Natural killer cell treated with Interleukin-12 subunit alpha and Interleukin-12 subunit beta and Interleukin-15 and Interleukin-18, amount 100 ng/mL, for 72 hours (primary cell): ENCODE data around the gene TSN. TPM values are rescaled to one million over a fixed set of nuclear protein-coding genes. Genes with fewer than 3 reads are reported as not detected.
"Not testable (repeated sequence)": the region's sequence is repeated elsewhere in the genome, so short reads cannot be mapped to it uniquely, and the experiment has no call there.

Experiments used
- ATAC-seq, 2 donors: fragments of 150-1000 bp; cut with Tn5 transposase in 1 of 2; sonication (Bioruptor Pico), chemical (Tn5 transposase) in 1 of 2; 2 replicates each; pipeline ENCODE4 v1.10.0; 2021
- DNase-seq: peaks from one replicate; pipeline ENCODE4 v3.0.0; 2022; ENCODE audit warnings: low spot score
- H3K27ac Mint-ChIP-seq, 2 donors: 1 replicate in 1 of 2; 2 replicates in 1 of 2; pipeline ENCODE4 v1.8.0; 2022; ENCODE audit warnings: mixed read lengths in 2 of 2, mild to moderate bottlenecking in 1 of 2, moderate library complexity in 1 of 2
- H3K27me3 Mint-ChIP-seq, 2 donors: 1 replicate in 1 of 2; 2 replicates in 1 of 2; pipeline ENCODE4 v1.8.0; 2022; ENCODE audit warnings: mixed read lengths in 2 of 2
- H3K36me3 Mint-ChIP-seq: one replicate; pipeline ENCODE4 v1.8.0; 2022; ENCODE audit warnings: mixed read lengths
- H3K4me1 Mint-ChIP-seq, 2 donors: 1 replicate in 1 of 2; 2 replicates in 1 of 2; pipeline ENCODE4 v1.8.0; 2022; ENCODE audit warnings: low read depth in 2 of 2, mixed read lengths in 2 of 2, mild to moderate bottlenecking in 1 of 2
- H3K4me3 Mint-ChIP-seq: one replicate; pipeline ENCODE4 v1.8.0; 2022; ENCODE audit warnings: mixed read lengths
- H3K9me3 Mint-ChIP-seq: 2 replicates; pipeline ENCODE4 v1.8.0; 2022; ENCODE audit warnings: mixed read lengths
- total RNA-seq, 2 donors: library from RNA; stranded (reverse); gene quantifications; one replicate each; pipeline ENCODE4 v1.2.3, GENCODE V29; 2022

TSN gene
- total RNA-seq, 2 donors from 2014 or later = 59.8 to 69.9 TPM

DNA sequence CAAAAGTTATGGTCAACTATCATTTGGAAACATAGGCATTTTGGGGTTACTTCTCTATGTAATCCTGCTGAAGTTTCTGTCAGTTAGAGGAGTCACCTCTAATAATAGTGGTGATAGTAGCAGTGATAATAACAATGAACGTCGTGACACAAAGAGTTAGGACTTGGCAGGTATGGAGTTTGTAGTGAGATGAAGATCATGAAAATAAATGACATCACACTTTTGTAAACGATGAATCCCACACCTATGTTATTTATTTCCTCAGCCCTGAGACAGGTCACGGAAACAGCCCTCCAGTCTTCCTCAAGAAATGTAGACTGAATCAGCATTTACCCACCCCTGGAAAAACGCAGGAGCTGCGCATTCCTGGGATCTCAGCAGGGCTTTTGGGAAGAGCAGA, 38.8 kb downstream of the TSN start:
- Mint-ChIP-seq H3K27me3 (peaks cover 21 to 44% of the 10 kb centered on the region in 2 donors), H3K4me3 (no peak overlapping the region), H3K27ac (no peak overlapping the region), H3K4me1 (no peaks in the 10 kb centered on the region), H3K9me3 (no peaks in the 10 kb centered on the region), H3K36me3 (no peaks in the 10 kb centered on the region)
- no peak for DNase-seq
- no peak for ATAC-seq

DNA sequence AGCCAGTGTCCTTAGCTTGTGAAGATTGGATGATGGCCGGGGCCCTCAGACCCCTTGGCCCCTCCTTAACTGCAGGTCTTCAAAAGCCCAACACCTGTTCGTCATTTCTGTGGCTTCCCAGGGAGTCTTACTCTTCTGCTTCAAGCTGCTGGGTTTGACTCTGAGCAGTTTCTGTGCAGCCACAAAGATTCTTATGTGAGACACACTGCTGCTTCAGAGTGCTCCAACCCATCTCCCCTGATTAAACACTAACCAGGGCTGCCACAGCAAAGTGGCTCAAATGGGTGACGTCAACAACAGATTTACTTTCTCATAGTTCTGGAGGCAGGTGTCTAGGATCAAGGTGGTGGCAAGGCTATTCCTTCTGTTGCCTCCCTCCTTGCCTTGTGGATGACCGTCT, 40.8 kb downstream of the TSN start:
- ATAC-seq (no peak), DNase-seq (no peak)
- H3K4me3 Mint-ChIP-seq = no peak overlapping the region
- H3K36me3 Mint-ChIP-seq = no peaks in the 10 kb centered on the region
- H3K27ac Mint-ChIP-seq = no peak overlapping the region
- no peaks in the 10 kb centered on the region for H3K9me3 Mint-ChIP-seq
- no peaks in the 10 kb centered on the region for H3K4me1 Mint-ChIP-seq
- H3K27me3 Mint-ChIP-seq = peaks cover 12 to 26% of the 10 kb centered on the region in 2 donors

DNA sequence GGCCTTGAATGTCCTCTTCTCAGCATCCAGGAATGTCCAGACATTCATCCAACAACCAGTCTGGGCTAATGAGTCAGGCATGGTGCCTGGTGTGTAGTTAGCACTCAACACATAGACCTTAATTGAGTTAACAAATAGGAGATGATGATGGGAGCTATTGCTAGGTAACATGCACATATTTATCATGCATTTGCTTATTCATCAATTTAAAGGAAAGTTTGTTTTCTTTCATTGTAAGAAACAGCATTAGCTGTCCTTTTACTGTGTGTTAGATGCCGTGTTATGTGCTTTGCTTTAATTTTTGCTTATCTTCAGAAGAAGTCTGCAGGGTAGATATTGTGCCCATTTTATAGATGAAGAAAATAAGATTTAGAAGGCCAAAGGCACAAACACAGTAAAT, 43.2 kb downstream of the TSN start:
- Mint-ChIP-seq H3K4me3 (no peak overlapping the region), H3K27ac (no peak overlapping the region), H3K27me3 (peaks cover 17 to 30% of the 10 kb centered on the region in 2 donors), H3K4me1 (no peaks in the 10 kb centered on the region), H3K36me3 (peaks cover 9% of the 10 kb centered on the region), H3K9me3 (peaks cover 6% of the 10 kb centered on the region)
- ATAC-seq (no peak), DNase-seq (no peak)

DNA sequence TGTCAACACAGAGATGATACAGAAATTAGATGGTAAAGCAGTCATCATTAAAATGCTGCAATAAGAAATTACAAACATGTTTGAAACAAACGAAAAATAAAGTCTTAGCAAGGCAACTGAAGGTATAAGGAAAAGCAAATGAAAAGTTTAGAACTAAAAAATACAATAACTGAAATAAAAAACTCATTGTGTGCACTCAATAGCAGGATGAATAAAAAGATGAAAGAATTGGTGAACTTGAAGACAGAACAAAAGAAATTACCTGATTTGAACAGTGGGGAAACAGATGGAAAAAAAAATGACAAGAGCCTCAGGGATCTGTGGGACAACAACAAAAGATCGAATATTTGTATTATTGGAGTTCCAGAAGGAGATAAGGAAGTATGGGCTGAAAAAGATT, 46.5 kb downstream of the TSN start:
- Mint-ChIP-seq H3K27ac (no peak overlapping the region), H3K27me3 (peaks cover 22 to 42% of the 10 kb centered on the region in 2 donors), H3K4me3 (no peak overlapping the region), H3K9me3 (peaks cover 6% of the 10 kb centered on the region), H3K4me1 (no peaks in the 10 kb centered on the region), H3K36me3 (peaks cover 9% of the 10 kb centered on the region)
- DNase-seq (no peak), ATAC-seq (no peak)

DNA sequence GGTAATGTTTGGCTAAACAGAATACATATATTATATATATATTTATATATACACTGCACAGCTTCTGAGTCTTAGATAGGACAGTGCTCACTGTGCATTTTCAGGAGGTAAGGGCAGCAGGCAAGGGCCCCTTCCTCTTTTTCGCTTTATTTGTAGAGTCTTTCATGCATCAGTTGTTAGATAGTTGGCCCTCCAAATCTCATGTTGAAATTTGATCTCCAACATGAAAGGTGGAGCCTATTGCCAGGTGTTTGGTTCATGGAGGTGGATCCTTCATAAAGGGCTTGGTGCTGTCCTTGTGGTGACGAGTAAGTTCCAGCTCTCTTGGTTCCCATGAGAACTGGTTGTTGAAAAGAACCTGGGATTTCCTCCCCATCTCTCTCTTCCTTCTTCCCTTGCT, 48.1 kb downstream of the TSN start:
- H3K27ac Mint-ChIP-seq = no peak overlapping the region
- no peak for ATAC-seq
- peaks cover 9% of the 10 kb centered on the region for H3K36me3 Mint-ChIP-seq
- peaks cover 21 to 39% of the 10 kb centered on the region in 2 donors for H3K27me3 Mint-ChIP-seq
- H3K4me1 Mint-ChIP-seq = no peaks in the 10 kb centered on the region
- H3K9me3 Mint-ChIP-seq = peaks cover 6% of the 10 kb centered on the region
- H3K4me3 Mint-ChIP-seq = no peak overlapping the region
- DNase-seq = no peak

DNA sequence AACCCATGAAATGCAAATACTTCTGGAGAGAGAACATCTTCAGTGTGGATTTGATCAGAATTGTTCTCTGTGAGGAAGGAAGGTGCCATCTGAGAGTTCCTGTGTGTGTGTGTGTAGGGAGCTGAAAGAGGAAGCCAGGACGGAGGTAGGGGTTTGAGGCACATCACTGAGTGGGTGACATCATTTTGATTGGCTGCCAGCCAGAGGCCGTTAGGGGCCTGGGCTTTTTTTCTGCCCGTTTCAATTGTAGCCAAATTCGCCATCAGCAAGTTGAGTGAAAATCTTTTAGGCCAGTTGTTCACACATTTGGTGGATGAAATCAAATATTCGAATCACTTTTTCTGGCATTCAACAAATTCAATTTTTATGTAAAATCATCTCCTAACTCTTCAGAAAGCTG, 48.9 kb downstream of the TSN start:
- Mint-ChIP-seq H3K27me3 (peaks cover 21 to 39% of the 10 kb centered on the region in 2 donors), H3K4me3 (no peak overlapping the region), H3K4me1 (no peaks in the 10 kb centered on the region), H3K9me3 (peaks cover 6% of the 10 kb centered on the region), H3K27ac (no peak overlapping the region), H3K36me3 (peaks cover 9% of the 10 kb centered on the region)
- DNase-seq = no peak
- no peak for ATAC-seq

DNA sequence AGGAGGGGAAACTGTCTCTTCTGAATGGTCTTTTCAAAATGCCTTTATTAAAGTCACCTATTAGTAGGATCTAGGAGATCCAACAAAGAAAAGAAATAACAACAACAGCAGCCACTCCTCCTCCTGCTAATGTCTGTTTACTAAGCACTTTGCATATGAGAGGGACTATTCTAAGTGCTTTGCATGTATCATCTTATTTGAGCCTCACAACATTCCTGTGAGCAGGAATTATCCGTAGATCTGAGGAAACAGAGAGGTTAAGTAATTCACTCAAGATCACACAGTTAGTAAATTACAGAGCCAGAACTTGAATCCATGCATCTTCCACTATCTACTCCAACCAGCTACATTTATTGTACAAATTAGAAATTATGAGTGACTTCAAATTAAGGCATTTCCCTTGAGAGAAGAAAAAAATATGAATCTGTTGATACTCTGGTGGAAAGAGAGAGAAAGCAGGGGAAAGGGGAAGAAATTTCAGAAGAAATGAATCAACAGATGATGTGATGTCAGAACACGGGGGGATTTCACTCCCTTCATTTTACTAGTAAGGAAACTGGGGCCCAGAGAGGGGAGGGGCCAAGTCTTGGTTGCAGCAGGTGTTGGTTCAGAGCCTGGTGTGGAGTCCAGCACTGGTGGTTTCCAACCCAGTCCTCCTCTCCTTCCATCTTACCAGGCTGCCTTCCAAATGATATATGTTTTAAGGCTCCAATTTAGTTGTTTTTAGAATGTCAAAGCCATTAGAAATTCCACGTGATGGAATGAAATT, 49.7 kb downstream of the TSN start:
- Mint-ChIP-seq H3K9me3 (peaks cover 6% of the 10 kb centered on the region), H3K4me3 (no peak overlapping the region), H3K36me3 (peaks cover 9% of the 10 kb centered on the region), H3K27ac (no peak overlapping the region), H3K4me1 (no peaks in the 10 kb centered on the region), H3K27me3 (peaks cover 21 to 39% of the 10 kb centered on the region in 2 donors)
- ATAC-seq (no peak), DNase-seq (no peak)

DNA sequence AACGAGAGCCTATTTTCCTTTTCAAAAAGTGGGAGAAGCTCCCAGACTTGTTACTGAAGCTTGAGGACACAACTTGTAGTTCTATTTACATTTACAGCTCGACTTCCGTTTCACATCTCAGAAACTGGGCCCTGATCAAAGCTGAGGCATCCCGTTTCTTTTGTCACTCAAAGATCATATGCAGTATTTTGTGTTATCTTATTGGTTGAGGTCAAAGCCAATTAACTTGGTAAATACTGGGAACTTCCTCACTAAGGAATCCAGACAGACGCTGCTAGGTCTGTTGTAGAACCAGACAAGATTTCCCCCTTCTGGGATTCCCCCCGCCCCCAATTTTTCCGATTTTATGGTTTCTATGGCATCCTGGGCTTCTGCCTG, 50.3 kb downstream of the TSN start:
- DNase-seq (no peak), ATAC-seq (no peak)
- H3K4me1 Mint-ChIP-seq = no peaks in the 10 kb centered on the region
- peaks cover 19 to 39% of the 10 kb centered on the region in 2 donors for H3K27me3 Mint-ChIP-seq
- H3K36me3 Mint-ChIP-seq = peaks cover 9% of the 10 kb centered on the region
- no peak overlapping the region for H3K4me3 Mint-ChIP-seq
- H3K9me3 Mint-ChIP-seq = peaks cover 6% of the 10 kb centered on the region
- H3K27ac Mint-ChIP-seq = no peak overlapping the region

DNA sequence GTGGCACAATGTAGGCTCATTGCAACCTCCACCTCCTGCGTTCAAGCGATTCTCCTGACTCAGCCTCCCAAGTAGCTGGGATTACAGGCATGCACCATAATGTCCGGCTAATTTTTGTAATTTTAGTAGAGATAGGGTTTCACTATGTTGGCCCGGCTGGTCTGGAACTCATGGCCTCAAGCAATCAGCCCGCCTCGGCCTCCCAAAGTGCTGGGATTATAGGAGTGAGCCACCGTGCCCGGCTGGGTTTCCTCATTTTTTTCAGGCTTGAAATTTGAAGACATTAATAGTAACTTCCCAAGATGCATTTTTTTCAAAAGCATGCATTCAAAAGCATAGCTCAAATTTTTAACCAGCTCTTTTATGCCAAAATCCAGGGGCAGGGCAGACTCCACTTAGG, 52.3 kb downstream of the TSN start:
- DNase-seq, ATAC-seq, H3K9me3 Mint-ChIP-seq, H3K27ac Mint-ChIP-seq, H3K4me3 Mint-ChIP-seq, H3K4me1 Mint-ChIP-seq, H3K36me3 Mint-ChIP-seq: not testable (repeated sequence)
- peaks cover 19 to 28% of the 10 kb centered on the region in 2 donors for H3K27me3 Mint-ChIP-seq

DNA sequence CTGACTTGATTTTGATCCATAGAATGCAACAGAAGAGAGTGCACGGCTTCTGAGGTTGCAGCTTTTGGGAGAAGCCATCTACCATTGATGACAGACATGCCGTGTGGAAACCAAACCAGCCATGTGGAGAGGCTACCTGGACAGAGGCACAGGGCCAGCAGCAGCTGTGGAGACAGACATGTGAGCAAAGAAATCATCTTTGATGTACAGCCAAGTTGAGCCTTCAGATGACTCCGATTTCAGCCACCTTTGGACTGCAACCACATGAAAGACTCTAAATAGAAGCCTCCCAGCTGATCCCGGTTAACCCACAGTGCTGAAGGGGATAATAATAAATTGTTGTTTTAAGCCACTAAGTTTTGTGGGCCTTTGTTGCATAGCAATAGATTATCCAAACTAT, 54.2 kb downstream of the TSN start:
- H3K27me3 Mint-ChIP-seq = peaks cover 17 to 19% of the 10 kb centered on the region in 2 donors
- no peak overlapping the region for H3K4me3 Mint-ChIP-seq
- no peaks in the 10 kb centered on the region for H3K36me3 Mint-ChIP-seq
- no peaks in the 10 kb centered on the region for H3K9me3 Mint-ChIP-seq
- DNase-seq = no peak
- no peak for ATAC-seq
- H3K27ac Mint-ChIP-seq = no peak overlapping the region
- H3K4me1 Mint-ChIP-seq = no peaks in the 10 kb centered on the region

DNA sequence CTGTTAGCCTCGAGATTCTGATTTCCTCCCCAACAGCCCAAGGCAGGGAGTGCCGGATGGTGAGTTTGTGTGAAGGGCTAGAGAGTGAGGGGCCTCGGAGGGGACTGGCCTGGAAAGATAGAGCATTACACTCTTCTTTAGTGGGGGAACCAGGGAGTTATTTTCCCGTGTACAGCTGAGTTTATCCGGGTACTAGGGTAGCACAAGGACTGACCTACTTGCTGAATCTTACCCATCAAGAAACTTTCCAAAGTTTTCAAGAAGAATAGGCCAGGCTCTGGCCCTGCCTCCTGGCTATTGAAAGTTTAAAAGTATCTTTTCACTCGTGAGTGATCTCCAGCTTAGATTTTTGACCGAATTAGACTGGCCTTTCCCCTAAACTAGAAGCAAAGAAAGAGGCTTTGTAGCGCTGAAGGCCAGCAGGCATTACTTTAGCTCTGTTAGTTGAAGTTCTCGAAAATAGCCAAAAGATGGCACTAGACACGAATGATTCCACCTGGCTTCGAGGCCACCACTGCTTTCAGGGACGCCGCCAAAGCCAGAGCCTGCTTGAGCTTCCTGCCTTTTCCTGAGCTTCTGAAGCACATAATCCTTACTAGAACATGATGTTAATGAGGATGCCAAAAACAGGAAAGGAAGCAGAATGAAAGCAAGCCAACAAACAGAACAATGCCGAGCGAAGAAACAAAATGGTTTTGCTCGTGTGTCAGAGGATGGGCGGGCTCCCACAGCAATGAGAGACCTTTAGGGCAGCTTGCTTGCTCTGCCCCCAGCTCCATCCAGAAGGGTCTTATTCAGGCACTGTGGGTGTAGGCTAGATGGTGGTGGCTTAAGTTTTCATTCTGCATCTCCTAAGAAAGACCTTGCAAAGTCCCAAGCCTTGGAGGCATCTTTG, 55.8 kb downstream of the TSN start:
- H3K4me1 Mint-ChIP-seq = no peaks in the 10 kb centered on the region
- no peak overlapping the region for H3K27ac Mint-ChIP-seq
- H3K9me3 Mint-ChIP-seq = no peaks in the 10 kb centered on the region
- H3K4me3 Mint-ChIP-seq = no peak overlapping the region
- ATAC-seq = no peak
- H3K36me3 Mint-ChIP-seq = no peaks in the 10 kb centered on the region
- H3K27me3 Mint-ChIP-seq = peaks cover 1 to 10% of the 10 kb centered on the region in 2 donors
- no peak for DNase-seq

DNA sequence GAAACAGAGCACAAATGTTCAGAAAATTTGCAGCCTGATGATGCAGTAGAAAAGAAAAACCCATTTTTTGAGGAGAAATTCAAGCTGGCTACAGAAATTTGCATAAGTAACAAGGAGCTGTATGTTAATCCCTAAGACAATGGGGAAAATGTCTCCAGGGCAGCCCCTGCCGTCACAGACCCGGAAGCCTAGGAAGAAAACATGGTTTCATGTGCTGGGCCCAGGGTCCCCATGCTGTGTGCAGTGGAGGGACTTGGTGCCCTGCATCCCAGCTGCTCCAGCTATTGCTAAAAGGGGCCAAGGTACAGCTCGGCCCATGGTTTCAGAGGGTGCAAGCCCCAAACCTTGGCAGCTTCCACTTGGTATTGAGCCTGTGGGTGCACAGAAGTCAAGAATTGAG, 57.6 kb downstream of the TSN start:
- DNase-seq, H3K27me3 Mint-ChIP-seq, H3K4me1 Mint-ChIP-seq, H3K36me3 Mint-ChIP-seq, H3K9me3 Mint-ChIP-seq, H3K27ac Mint-ChIP-seq, H3K4me3 Mint-ChIP-seq, ATAC-seq: not testable (repeated sequence)

DNA sequence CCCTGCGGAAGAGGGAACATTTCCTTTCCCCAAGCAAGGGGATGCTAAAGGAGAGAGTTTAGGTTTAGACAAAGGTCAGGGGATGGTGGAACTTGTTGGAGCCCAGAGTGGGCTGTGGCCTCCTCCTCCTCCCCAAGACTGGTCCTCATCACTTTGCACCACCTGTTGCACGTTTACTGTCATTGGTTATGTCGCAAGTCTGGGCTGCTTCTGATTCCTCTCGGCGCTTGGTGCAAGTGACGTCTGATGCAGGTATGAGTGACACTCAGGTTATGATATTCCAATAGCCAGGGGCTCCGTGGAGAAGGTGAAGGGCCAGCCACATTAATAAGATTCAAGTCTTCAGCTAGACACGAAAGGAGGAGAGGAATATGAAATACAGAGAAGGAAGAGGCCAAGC, 59.8 kb downstream of the TSN start:
- no peak for ATAC-seq
- no peak for DNase-seq
- Mint-ChIP-seq H3K27ac (no peak overlapping the region), H3K36me3 (no peaks in the 10 kb centered on the region), H3K27me3 (peaks cover 7 to 15% of the 10 kb centered on the region in 2 donors), H3K4me3 (no peak overlapping the region), H3K4me1 (no peaks in the 10 kb centered on the region), H3K9me3 (no peaks in the 10 kb centered on the region)

DNA sequence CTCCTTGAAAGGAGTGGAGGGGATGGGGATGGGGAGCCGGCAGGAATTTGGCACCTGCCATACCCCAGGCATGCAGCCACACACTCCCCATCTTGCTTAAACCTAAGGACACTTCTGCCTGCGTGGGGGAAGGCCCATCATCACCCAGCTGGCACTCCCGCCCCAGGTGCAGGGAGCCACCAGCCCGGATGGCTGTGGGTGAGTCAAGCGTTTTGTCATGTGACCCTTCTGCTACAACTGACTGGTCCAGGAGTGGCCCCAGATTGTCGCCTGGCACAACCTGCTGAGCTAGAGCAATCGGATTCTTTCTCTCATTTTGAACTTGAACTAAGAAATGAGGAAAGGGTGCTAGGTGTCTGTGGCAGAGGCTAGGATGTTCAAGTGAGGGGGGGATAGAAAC, 61.3 kb downstream of the TSN start:
- ATAC-seq = no peak
- Mint-ChIP-seq H3K9me3 (no peaks in the 10 kb centered on the region), H3K27me3 (peaks cover 8 to 15% of the 10 kb centered on the region in 2 donors), H3K4me3 (no peak overlapping the region), H3K27ac (no peak overlapping the region), H3K36me3 (no peaks in the 10 kb centered on the region), H3K4me1 (no peaks in the 10 kb centered on the region)
- no peak for DNase-seq
